Fibroblast of villous mesenchyme (primary cell): ENCODE data around the gene COL4A1. TPM values are rescaled to one million over a fixed set of nuclear protein-coding genes. Genes with fewer than 3 reads are reported as not detected.

ENCODE experiments used
- DNase-seq: peaks from one replicate; pipeline ENCODE4 v3.0.0-alpha.2; 2010; ENCODE audit warnings: low read depth
- H3K4me3 ChIP-seq: 2 replicates; pipeline ENCODE4 v1.5.1; 2011; ENCODE audit warnings: low read depth, mild to moderate bottlenecking, low read length
- CTCF ChIP-seq: IDR thresholded peaks from 2 replicates; pipeline ENCODE4 v1.5.1; 2012; ENCODE audit warnings: low read depth, mild to moderate bottlenecking, low read length; ENCODE audit not compliant: insufficient read depth
- total RNA-seq: library from RNA; depleted of rRNA; stranded (reverse); fragments of >200 nt; gene quantifications from 2 replicates; pipeline ENCODE4 v1.2.3, GENCODE V29; 2012

COL4A1 gene
- total RNA-seq, 1 donor, result 1,391 TPM

GRCh38 chr13:110299283-110299840 is 7.6 kb downstream of the COL4A1 start:
- TF ChIP-seq CTCF, result no peak
- DNase-seq, result no peak
- peak overlapping the region; percentile 33 for H3K4me3 ChIP-seq

GRCh38 chr13:110298505-110299282 is 8.3 kb downstream of the COL4A1 start:
- peak overlapping the region; percentile 33 for H3K4me3 ChIP-seq
- TF ChIP-seq CTCF, result no peak
- peak; percentile 85 for DNase-seq

GRCh38 chr13:110297766-110298504 is 9.0 kb downstream of the COL4A1 start:
- peak; percentile 82 for DNase-seq
- TF ChIP-seq CTCF, result no peak
- H3K4me3 ChIP-seq, result no peak overlapping the region

- TF ChIP-seq CTCF, result no peak
- no peak overlapping the region for H3K4me3 ChIP-seq
- no peak for DNase-seq
These were observed 9.9 kb downstream of the COL4A1 start for GRCh38 chr13:110297011-110297410.

- TF ChIP-seq CTCF, result no peak
- DNase-seq, result no peak
- H3K4me3 ChIP-seq, result no peak overlapping the region
These were observed 12.3 kb downstream of the COL4A1 start for GRCh38 chr13:110294622-110295021.

GRCh38 chr13:110294146-110294545 is 12.8 kb downstream of the COL4A1 start:
- TF ChIP-seq CTCF, result no peak
- no peak overlapping the region for H3K4me3 ChIP-seq
- DNase-seq, result peak; percentile 93
